Fibroblast of lung (primary cell): ENCODE measurements around the gene KCTD15.

ENCODE experiments used
- CTCF ChIP-seq, 2 donors: IDR thresholded peaks in 1 of 2; conservative IDR thresholded peaks in 1 of 2; 1 replicate in 1 of 2; 2 replicates in 1 of 2; pipeline ENCODE4 v1.5.1; 2011 to 2012; ENCODE audit warnings: low read length in 2 of 2, control low read depth in 1 of 2, inconsistent platforms in 1 of 2, low read depth in 1 of 2, mild to moderate bottlenecking in 1 of 2
- EZH2 ChIP-seq: IDR thresholded peaks from 2 replicates; pipeline ENCODE4 v1.5.1; 2012; ENCODE audit warnings: low read length, control low read depth, mild to moderate bottlenecking; ENCODE audit errors: missing control alignments

GRCh38 chr19:33819880-33820781, 23.5 kb downstream of the KCTD15 start:
- TF ChIP-seq CTCF (conservative IDR thresholded peaks at IDR 0.05 in 1 of 2, IDR thresholded peaks at IDR 0.05 in 1 of 2; ENCODE audit: low read depth in 1 of 2, low read length in 2 of 2): no peak
- TF ChIP-seq EZH2: no peak
